CD8-positive, alpha-beta memory T cell (primary cell): ENCODE measurements around the gene GJB4. TPM values are rescaled to one million over a fixed set of nuclear protein-coding genes. Genes with fewer than 3 reads are reported as not detected.

ENCODE experiments used
- CTCF ChIA-PET: fragments of 350-600 bp; sonication (Branson Sonifier 250); formaldehyde crosslinking; loops from one replicate; lab custom pipeline; 2021; ENCODE audit warnings: antibody characterized with exemption; lab: Charles Lee
- POLR2A ChIA-PET: fragments of 350-600 bp; sonication (Branson Sonifier 250); formaldehyde crosslinking; loops from one replicate; lab custom pipeline; 2021; ENCODE audit warnings: antibody characterized with exemption; lab: Charles Lee
- DNase-seq, 5 donors: peaks; one replicate each; pipeline versions ENCODE4 v3.0.0 to v3.0.0-alpha.2; 2020 to 2022; ENCODE audit warnings: mixed read lengths in 1 of 5
- H3K27ac ChIP-seq: one replicate; pipeline ENCODE4 v1.7.0; 2013; ENCODE audit warnings: low read depth, mild to moderate bottlenecking, low read length, moderate library complexity
- H3K27me3 ChIP-seq: 2 replicates; pipeline ENCODE4 v1.7.0; 2013; ENCODE audit warnings: low read length, mild to moderate bottlenecking; ENCODE audit not compliant: insufficient read depth, poor library complexity, severe bottlenecking
- H3K36me3 ChIP-seq: 2 replicates; pipeline ENCODE4 v1.7.0; 2013; ENCODE audit warnings: mild to moderate bottlenecking, low read length, moderate library complexity; ENCODE audit not compliant: insufficient read depth
- H3K4me1 ChIP-seq: 2 replicates; pipeline ENCODE4 v1.7.0; 2013; ENCODE audit warnings: mild to moderate bottlenecking, low read length, moderate library complexity; ENCODE audit not compliant: insufficient read depth
- H3K4me3 ChIP-seq: 2 replicates; pipeline ENCODE4 v1.7.0; 2013; ENCODE audit warnings: mild to moderate bottlenecking, low read length
- H3K9me3 ChIP-seq: 2 replicates; pipeline ENCODE4 v1.7.0; 2013; ENCODE audit warnings: mild to moderate bottlenecking, low read length
- H3K27ac Mint-ChIP-seq, 8 donors: one replicate each; pipeline ENCODE4 v1.8.0; 2020 to 2021; ENCODE audit warnings: mixed read lengths in 8 of 8, mild to moderate bottlenecking in 6 of 8, inconsistent platforms in 3 of 8, moderate library complexity in 3 of 8
- H3K27me3 Mint-ChIP-seq, 2 donors: one replicate each; pipeline ENCODE4 v1.8.0; 2020 to 2021; ENCODE audit warnings: mixed read lengths in 2 of 2, mild to moderate bottlenecking in 1 of 2, moderate library complexity in 1 of 2
- H3K36me3 Mint-ChIP-seq, 3 donors: one replicate each; pipeline ENCODE4 v1.8.0; 2020 to 2021; ENCODE audit warnings: mixed read lengths in 3 of 3, inconsistent platforms in 1 of 3, mild to moderate bottlenecking in 1 of 3
- H3K4me1 Mint-ChIP-seq, 3 donors: one replicate each; pipeline ENCODE4 v1.8.0; 2020 to 2021; ENCODE audit warnings: mixed read lengths in 3 of 3, inconsistent platforms in 1 of 3, mild to moderate bottlenecking in 1 of 3
- H3K4me3 Mint-ChIP-seq, 7 donors: one replicate each; pipeline ENCODE4 v1.8.0; 2020 to 2021; ENCODE audit warnings: mixed read lengths in 7 of 7, mild to moderate bottlenecking in 6 of 7, moderate library complexity in 4 of 7, inconsistent platforms in 2 of 7
- H3K9me3 Mint-ChIP-seq, 5 donors: one replicate each; pipeline ENCODE4 v1.8.0; 2020 to 2022; ENCODE audit warnings: mixed read lengths in 5 of 5, mild to moderate bottlenecking in 3 of 5, moderate library complexity in 2 of 5, inconsistent platforms in 1 of 5
- polyA plus RNA-seq: library from polyadenylated mRNA; unstranded; fragments of 300-500 nt; fragmentation: Illumina TruSeq; gene quantifications from one replicate; pipeline ENCODE4 v1.2.3, GENCODE V29; 2021
- total RNA-seq, 2 experiments: library from RNA; stranded (reverse); gene quantifications; one replicate each; pipeline ENCODE4 v1.2.3, GENCODE V29; 2021

The GJB4 gene
- total RNA-seq (not detected), polyA plus RNA-seq (not detected)

DNA sequence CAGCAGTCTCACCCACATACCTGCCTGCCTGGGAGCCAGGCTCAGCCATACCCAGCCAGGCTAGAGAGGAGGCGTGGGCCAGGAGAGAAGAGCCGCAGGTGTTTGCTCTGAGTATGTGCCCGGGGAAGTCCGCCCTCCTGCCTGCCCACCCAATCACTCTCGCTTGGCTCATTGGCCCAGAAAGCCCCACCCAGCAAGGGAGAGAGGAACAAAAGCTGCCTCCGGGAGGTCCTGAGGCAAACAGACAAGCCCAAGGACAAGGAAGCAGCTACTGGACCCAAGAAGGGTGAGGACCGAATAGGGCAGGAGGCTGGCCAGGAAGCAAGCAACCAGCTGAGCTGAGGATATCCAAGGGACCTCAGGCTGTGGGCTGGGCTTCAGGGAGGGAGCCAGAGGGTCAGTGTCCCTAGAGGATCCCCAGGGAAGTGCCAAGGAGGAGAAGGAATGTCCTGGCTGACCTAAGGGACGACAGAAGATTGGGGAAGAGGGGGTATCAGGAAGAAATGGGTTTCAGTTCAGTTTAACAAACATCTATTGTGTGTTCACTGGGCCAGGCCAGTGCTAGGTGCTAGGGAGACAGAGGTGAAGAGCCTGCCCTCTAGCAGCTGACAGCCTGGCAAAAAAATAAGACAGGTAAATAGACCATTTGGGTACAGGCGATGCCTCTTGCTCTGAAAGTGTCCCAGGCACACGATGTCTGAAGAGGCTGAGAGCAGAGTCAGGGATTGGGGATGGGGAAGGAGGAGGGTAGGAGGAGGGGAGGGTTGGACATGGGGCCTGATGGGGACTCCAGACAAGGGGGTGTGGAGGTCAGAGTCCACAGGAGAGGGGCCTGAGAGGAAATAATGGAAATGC, at the start of gene GJB4:
TSS of gene GJB4 (plus strand) at position 238 of the 855 bp plus-strand sequence. CDS start 1,515 bp downstream, outside the sequence.
- no peaks in the 10 kb centered on the region for H3K36me3 Mint-ChIP-seq

DNA sequence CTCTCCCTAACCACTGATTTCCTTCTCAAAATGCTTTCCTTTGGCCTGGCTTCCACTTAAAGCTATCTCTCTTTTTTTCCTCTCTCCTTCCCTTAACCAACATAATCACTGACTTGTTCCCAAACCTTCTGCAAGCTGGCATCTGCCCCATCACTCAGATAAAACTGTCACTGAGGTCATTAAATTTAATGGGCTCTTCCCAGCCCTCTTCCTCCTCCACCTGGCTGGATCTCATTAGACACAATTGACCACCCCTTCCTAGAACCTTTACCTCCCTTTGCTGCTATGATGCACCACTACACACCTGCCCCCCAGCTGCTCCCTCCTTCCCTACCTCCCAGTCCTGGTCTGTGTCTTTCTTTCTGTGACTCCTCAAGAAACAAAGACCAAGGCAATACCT, 48.7 kb upstream of the GJB4 start:
- no peaks in the 10 kb centered on the region for H3K9me3 Mint-ChIP-seq
- no peaks in the 10 kb centered on the region for H3K4me1 Mint-ChIP-seq
- H3K4me3 ChIP-seq: no peak overlapping the region
- no peaks in the 10 kb centered on the region for H3K4me1 ChIP-seq
- no peaks in the 10 kb centered on the region for H3K27me3 ChIP-seq
- H3K9me3 ChIP-seq: no peaks in the 10 kb centered on the region
- no peak overlapping the region for H3K27ac Mint-ChIP-seq
- CTCF ChIA-PET: no interaction called here
- peaks cover 4 to 11% of the 10 kb centered on the region in 2 donors for H3K27me3 Mint-ChIP-seq
- no peak for DNase-seq
- POLR2A ChIA-PET: no interaction called here
- H3K27ac ChIP-seq: no peak overlapping the region
- no peak overlapping the region for H3K4me3 Mint-ChIP-seq
- H3K36me3 Mint-ChIP-seq: no peaks in the 10 kb centered on the region
- H3K36me3 ChIP-seq: no peaks in the 10 kb centered on the region

More for the DNA sequence above, at the start of gene GJB4:
- no peak within 1 kb of the TSS for H3K4me3 Mint-ChIP-seq
- H3K9me3 Mint-ChIP-seq: peaks cover 0 to 2% (median 0%) of the 10 kb centered on the region in 5 donors
- peaks cover 5 to 35% of the 10 kb centered on the region in 2 donors for H3K27me3 Mint-ChIP-seq
- no peak for DNase-seq
- Histone ChIP-seq H3K27me3 (no peaks in the 10 kb centered on the region), H3K4me3 (no peak within 1 kb of the TSS), H3K27ac (no peak within 1 kb of the TSS), H3K9me3 (no peaks in the 10 kb centered on the region), H3K4me1 (no peaks in the 10 kb centered on the region), H3K36me3 (no peaks in the 10 kb centered on the region)
- POLR2A ChIA-PET: no interaction called here
- CTCF ChIA-PET: no interaction called here
- no peaks in the 10 kb centered on the region for H3K4me1 Mint-ChIP-seq
- H3K27ac Mint-ChIP-seq: peak within 1 kb of the TSS in 1 of 8 donors; percentile 29

DNA sequence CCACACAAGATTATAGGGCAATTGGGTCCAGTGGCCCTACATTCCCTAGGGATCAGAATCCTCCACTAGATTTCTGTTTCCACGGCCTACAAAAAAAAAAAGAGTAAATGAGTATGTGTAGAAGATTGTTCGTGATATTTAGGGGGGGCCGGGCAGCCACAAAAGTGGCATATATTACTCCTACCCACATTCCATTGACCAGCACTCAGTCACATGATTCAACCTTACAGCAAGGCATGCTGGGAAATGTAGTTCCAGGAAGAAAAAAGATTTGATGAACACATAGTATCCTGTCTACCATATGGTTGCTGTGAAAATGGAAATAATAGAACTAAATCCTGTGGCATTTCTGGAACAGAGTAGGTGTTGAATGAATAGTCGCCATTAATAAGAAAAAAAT, 48.1 kb upstream of the GJB4 start:
- Histone ChIP-seq H3K36me3 (no peaks in the 10 kb centered on the region), H3K27ac (no peak overlapping the region), H3K4me1 (no peaks in the 10 kb centered on the region), H3K9me3 (no peaks in the 10 kb centered on the region), H3K27me3 (no peaks in the 10 kb centered on the region), H3K4me3 (no peak overlapping the region)
- ChIA-PET CTCF (interaction anchor here (1.3 kb wide), 1 partner anchor 31 kb away, joined by 3 read pairs; no protein-coding TSS in a partner anchor), POLR2A (no interaction called here)
- H3K36me3 Mint-ChIP-seq: no peaks in the 10 kb centered on the region
- peaks cover 3 to 9% of the 10 kb centered on the region in 2 donors for H3K27me3 Mint-ChIP-seq
- DNase-seq: no peak
- H3K27ac Mint-ChIP-seq: no peak overlapping the region
- H3K4me3 Mint-ChIP-seq: no peak overlapping the region
- no peaks in the 10 kb centered on the region for H3K4me1 Mint-ChIP-seq
- H3K9me3 Mint-ChIP-seq: no peaks in the 10 kb centered on the region

GRCh38 chr1:34712007-34712688, 47.4 kb upstream of the GJB4 start:
- H3K9me3 Mint-ChIP-seq: no peaks in the 10 kb centered on the region
- ChIA-PET POLR2A (no interaction called here), CTCF (interaction anchor here (1.2 to 1.3 kb wide), 2 partner anchors 19 to 31 kb away, joined by 3 read pairs; no protein-coding TSS in a partner anchor)
- no peaks in the 10 kb centered on the region for H3K9me3 ChIP-seq
- H3K36me3 Mint-ChIP-seq: no peaks in the 10 kb centered on the region
- no peak overlapping the region for H3K4me3 ChIP-seq
- H3K4me1 ChIP-seq: no peaks in the 10 kb centered on the region
- no peaks in the 10 kb centered on the region for H3K27me3 ChIP-seq
- DNase-seq: no peak
- peaks cover 7 to 9% of the 10 kb centered on the region in 2 donors for H3K27me3 Mint-ChIP-seq
- H3K4me3 Mint-ChIP-seq: no peak overlapping the region
- no peak overlapping the region for H3K27ac Mint-ChIP-seq
- no peaks in the 10 kb centered on the region for H3K4me1 Mint-ChIP-seq
- H3K27ac ChIP-seq: no peak overlapping the region
- no peaks in the 10 kb centered on the region for H3K36me3 ChIP-seq

DNA sequence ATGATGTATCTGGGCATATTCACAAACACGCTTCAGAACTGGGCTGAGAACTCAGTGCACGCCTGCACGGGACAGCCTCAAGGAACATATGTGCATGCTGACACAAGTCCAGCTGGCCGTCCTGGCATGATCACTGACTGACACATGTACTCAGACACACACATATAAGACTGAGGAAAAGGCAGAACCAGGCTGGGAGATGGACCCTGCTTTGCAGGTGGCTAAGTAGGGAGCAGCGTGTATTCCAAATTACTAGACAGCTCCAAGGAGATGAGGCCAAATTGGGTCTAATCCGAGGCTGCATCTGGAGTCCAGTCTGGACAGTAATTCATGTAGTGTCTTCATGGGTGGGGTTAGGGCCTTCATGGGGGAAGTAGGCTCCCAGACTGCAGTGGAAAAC, 46.1 kb upstream of the GJB4 start:
- H3K27ac Mint-ChIP-seq: no peak overlapping the region
- no peaks in the 10 kb centered on the region for H3K4me1 ChIP-seq
- no peak for DNase-seq
- H3K4me3 ChIP-seq: no peak overlapping the region
- no peaks in the 10 kb centered on the region for H3K9me3 ChIP-seq
- H3K27ac ChIP-seq: no peak overlapping the region
- H3K36me3 Mint-ChIP-seq: no peaks in the 10 kb centered on the region
- POLR2A ChIA-PET: no interaction called here
- no peaks in the 10 kb centered on the region for H3K36me3 ChIP-seq
- CTCF ChIA-PET: no interaction called here
- H3K27me3 ChIP-seq: no peaks in the 10 kb centered on the region
- H3K9me3 Mint-ChIP-seq: no peaks in the 10 kb centered on the region
- H3K27me3 Mint-ChIP-seq: peaks cover 12 to 18% of the 10 kb centered on the region in 2 donors
- no peaks in the 10 kb centered on the region for H3K4me1 Mint-ChIP-seq
- no peak overlapping the region for H3K4me3 Mint-ChIP-seq

GRCh38 chr1:34714386-34714785, 45.2 kb upstream of the GJB4 start:
- DNase-seq: no peak
- H3K4me3 Mint-ChIP-seq: no peak overlapping the region
- no peaks in the 10 kb centered on the region for H3K36me3 Mint-ChIP-seq
- H3K9me3 Mint-ChIP-seq: no peaks in the 10 kb centered on the region
- peaks cover 13 to 18% of the 10 kb centered on the region in 2 donors for H3K27me3 Mint-ChIP-seq
- H3K27ac Mint-ChIP-seq: no peak overlapping the region
- Histone ChIP-seq H3K4me3 (no peak overlapping the region), H3K4me1 (no peaks in the 10 kb centered on the region), H3K27ac (no peak overlapping the region), H3K9me3 (no peaks in the 10 kb centered on the region), H3K36me3 (no peaks in the 10 kb centered on the region), H3K27me3 (no peaks in the 10 kb centered on the region)
- ChIA-PET POLR2A (no interaction called here), CTCF (no interaction called here)
- H3K4me1 Mint-ChIP-seq: no peaks in the 10 kb centered on the region

DNA sequence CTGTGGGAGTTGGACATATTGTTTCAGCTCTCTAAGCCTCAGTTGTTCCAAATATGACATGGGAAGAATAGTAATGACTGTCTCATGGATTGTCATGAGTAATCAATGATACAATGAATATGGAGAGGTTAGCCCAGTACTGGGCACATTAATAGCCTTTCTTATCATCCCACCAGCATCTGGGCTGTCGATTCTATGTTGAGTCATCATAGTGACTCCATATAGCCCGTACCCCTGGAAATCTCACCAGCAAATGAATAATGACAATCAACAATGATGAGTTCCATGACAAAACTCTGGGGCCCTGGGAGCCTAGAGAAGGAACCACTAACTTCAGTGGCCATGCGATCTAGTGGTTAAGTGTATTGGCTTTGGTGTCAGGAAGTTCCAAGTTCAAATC, 44.4 kb upstream of the GJB4 start:
- peaks cover 15 to 25% of the 10 kb centered on the region in 2 donors for H3K27me3 Mint-ChIP-seq
- Histone ChIP-seq H3K27ac (no peak overlapping the region), H3K4me1 (no peaks in the 10 kb centered on the region), H3K36me3 (no peaks in the 10 kb centered on the region), H3K27me3 (no peaks in the 10 kb centered on the region), H3K9me3 (no peaks in the 10 kb centered on the region), H3K4me3 (no peak overlapping the region)
- H3K36me3 Mint-ChIP-seq: no peaks in the 10 kb centered on the region
- no peak overlapping the region for H3K27ac Mint-ChIP-seq
- POLR2A ChIA-PET: no interaction called here
- CTCF ChIA-PET: no interaction called here
- no peak overlapping the region for H3K4me3 Mint-ChIP-seq
- DNase-seq: no peak
- H3K4me1 Mint-ChIP-seq: no peaks in the 10 kb centered on the region
- no peaks in the 10 kb centered on the region for H3K9me3 Mint-ChIP-seq

GRCh38 chr1:34721241-34721640, 38.3 kb upstream of the GJB4 start:
- Histone ChIP-seq H3K36me3 (no peaks in the 10 kb centered on the region), H3K4me1 (no peaks in the 10 kb centered on the region), H3K9me3 (no peaks in the 10 kb centered on the region), H3K4me3 (no peak overlapping the region), H3K27me3 (no peaks in the 10 kb centered on the region), H3K27ac (no peak overlapping the region)
- ChIA-PET CTCF (no interaction called here), POLR2A (no interaction called here)
- Mint-ChIP-seq H3K9me3 (no peaks in the 10 kb centered on the region), H3K4me3 (no peak overlapping the region), H3K27ac (no peak overlapping the region), H3K36me3 (no peaks in the 10 kb centered on the region), H3K27me3 (peaks cover 14 to 53% of the 10 kb centered on the region in 2 donors), H3K4me1 (no peaks in the 10 kb centered on the region)
- no peak for DNase-seq
